GM11168 (cell line): ENCODE results near the gene MYO1G.
"Not testable (repeated sequence)": the region's sequence is repeated elsewhere in the genome, so short reads cannot be mapped to it uniquely, and the experiment has no call there.

Source experiments
- in situ Hi-C: fragments of 300-500 bp; cut with MboI; formaldehyde crosslinking; loops from one replicate; pipeline ENCODE4 v1.12.0; 2022; ENCODE audit warnings: low sequenced_read_pairs; ENCODE audit not compliant: unreplicated experiment

The MYO1G gene

GRCh38 chr7:44999245-45000092, 20.7 kb upstream of the MYO1G start:
- in situ Hi-C loops, result no loop called here

GRCh38 chr7:44998153-44998871, 19.5 kb upstream of the MYO1G start:
- in situ Hi-C loops, result no loop called here

- in situ Hi-C loops, result no loop called here
Measured at GRCh38 chr7:44995555-44996493, 17.0 kb upstream of the MYO1G start.

GRCh38 chr7:44994877-44995554, 16.2 kb upstream of the MYO1G start:
- in situ Hi-C loops, result no loop called here

GRCh38 chr7:44992004-44992795, 13.4 kb upstream of the MYO1G start:
- in situ Hi-C loops, result not testable (repeated sequence)

GRCh38 chr7:44990109-44991023, 11.6 kb upstream of the MYO1G start:
- in situ Hi-C loops, result no loop called here

- in situ Hi-C loops, result no loop called here
Measured at GRCh38 chr7:44989132-44989531, 10.3 kb upstream of the MYO1G start.

GRCh38 chr7:44988701-44989100, 9.9 kb upstream of the MYO1G start:
- in situ Hi-C loops, result no loop called here

- in situ Hi-C loops, result no loop called here
Measured at GRCh38 chr7:44987996-44988395, 9.2 kb upstream of the MYO1G start.

GRCh38 chr7:44987457-44987856, 8.6 kb upstream of the MYO1G start:
- in situ Hi-C loops, result no loop called here

GRCh38 chr7:44986218-44987053, 7.6 kb upstream of the MYO1G start:
- in situ Hi-C loops, result no loop called here

GRCh38 chr7:44985900-44986217, 7.0 kb upstream of the MYO1G start:
- in situ Hi-C loops, result no loop called here

- in situ Hi-C loops, result no loop called here
Measured at GRCh38 chr7:44985033-44985695, 6.3 kb upstream of the MYO1G start.

GRCh38 chr7:44984478-44984758, 5.6 kb upstream of the MYO1G start:
- in situ Hi-C loops, result no loop called here

- in situ Hi-C loops, result no loop called here
Measured at GRCh38 chr7:44983742-44984477, 5.1 kb upstream of the MYO1G start.

- in situ Hi-C loops, result no loop called here
Measured at GRCh38 chr7:44982970-44983369, 4.2 kb upstream of the MYO1G start.

- in situ Hi-C loops, result no loop called here
Measured at GRCh38 chr7:44982535-44982923, 3.7 kb upstream of the MYO1G start.
